Keratinocyte (primary cell): ENCODE data around the gene TAF7. TPM values are rescaled to one million over a fixed set of nuclear protein-coding genes. Genes with fewer than 3 reads are reported as not detected.

Experiments used
- DNase-seq: peaks from one replicate; pipeline ENCODE4 v3.0.0-alpha.2; 2011; ENCODE audit warnings: low read depth, missing footprints, low spot score
- FAIRE-seq: peaks from 2 replicates; lab custom pipeline; 2011; peaks lifted over from hg19 to GRCh38; lab: Jason Lieb, UNC
- H2AFZ ChIP-seq: 2 replicates; pipeline ENCODE4 v1.6.0; 2012; ENCODE audit warnings: low read length, control low read depth, inconsistent platforms; ENCODE audit not compliant: control insufficient read depth
- H3K27ac ChIP-seq: 2 replicates; pipeline ENCODE4 v1.5.1; 2011; ENCODE audit warnings: low read length; ENCODE audit not compliant: control insufficient read depth, insufficient read depth
- H3K27me3 ChIP-seq: 3 replicates; pipeline ENCODE4 v1.6.0; 2011; ENCODE audit warnings: low read length; ENCODE audit not compliant: control insufficient read depth, insufficient read depth; ENCODE audit errors: extremely low read depth
- H3K36me3 ChIP-seq, 2 experiments: 2 replicates in 1 of 2; 3 replicates in 1 of 2; pipeline ENCODE4 v1.5.1; 2011; ENCODE audit warnings: low read length in 2 of 2, mild to moderate bottlenecking in 1 of 2; ENCODE audit not compliant: control insufficient read depth in 2 of 2, insufficient read depth in 2 of 2; ENCODE audit errors: extremely low read depth in 1 of 2
- H3K4me1 ChIP-seq: 3 replicates; pipeline ENCODE4 v1.5.1; 2011; ENCODE audit warnings: low read length; ENCODE audit not compliant: control insufficient read depth, insufficient read depth; ENCODE audit errors: extremely low read depth
- H3K4me2 ChIP-seq: 3 replicates; pipeline ENCODE4 v1.6.0; 2011; ENCODE audit warnings: low read depth, low read length; ENCODE audit not compliant: control insufficient read depth, insufficient read depth; ENCODE audit errors: extremely low read depth
- H3K4me3 ChIP-seq, 3 experiments: fragments of 200-600 bp in 1 of 3; sonication (generic) in 1 of 3; 2 replicates in 2 of 3; 3 replicates in 1 of 3; pipeline ENCODE4 v1.5.1; 2011 to 2016; ENCODE audit warnings: low read length in 3 of 3, mild to moderate bottlenecking in 3 of 3, control low read depth in 2 of 3, inconsistent platforms in 1 of 3, low read depth in 1 of 3, mixed read lengths in 1 of 3, mixed run types in 1 of 3, moderate library complexity in 1 of 3; ENCODE audit not compliant: control insufficient read depth in 2 of 3, insufficient read depth in 2 of 3; ENCODE audit errors: extremely low read depth in 1 of 3
- H3K79me2 ChIP-seq: 2 replicates; pipeline ENCODE4 v1.6.0; 2012; ENCODE audit warnings: low read length; ENCODE audit not compliant: control insufficient read depth, insufficient read depth
- H3K9ac ChIP-seq: 3 replicates; pipeline ENCODE4 v1.6.0; 2011; ENCODE audit warnings: low read length; ENCODE audit not compliant: control insufficient read depth, insufficient read depth; ENCODE audit errors: extremely low read depth
- H3K9me1 ChIP-seq: 3 replicates; pipeline ENCODE4 v1.6.0; 2011; ENCODE audit warnings: low read length; ENCODE audit not compliant: control insufficient read depth, insufficient read depth; ENCODE audit errors: extremely low read depth
- H3K9me3 ChIP-seq: 2 replicates; pipeline ENCODE4 v1.5.1; 2012; ENCODE audit warnings: low read depth, low read length; ENCODE audit not compliant: control insufficient read depth
- H4K20me1 ChIP-seq: 3 replicates; pipeline ENCODE4 v1.6.0; 2011; ENCODE audit warnings: low read length; ENCODE audit not compliant: control insufficient read depth, insufficient read depth; ENCODE audit errors: extremely low read depth
- EZH2 ChIP-seq: IDR thresholded peaks from one replicate; pipeline ENCODE4 v1.6.1; 2012; ENCODE audit warnings: inconsistent platforms, mild to moderate bottlenecking, low read length, moderate library complexity
- dilution Hi-C: fragments of 300-500 bp; cut with MboI; formaldehyde crosslinking; loops from one replicate; pipeline ENCODE4 v1.7.0; 2020; ENCODE audit warnings: low sequenced_read_pairs; ENCODE audit not compliant: extremely low pct_ligation_motif_present
- polyA plus RNA-seq, 5 experiments: library from polyadenylated mRNA; depleted of rRNA in 3 of 5; stranded (reverse) in 3 of 5; stranded (forward) in 1 of 5; unstranded in 1 of 5; fragments of >200 nt; gene quantifications; 1 replicate in 1 of 5; 2 replicates in 3 of 5; 3 replicates in 1 of 5; pipeline versions ENCODE4 v1.2.1 to v1.2.3, GENCODE V29; 2011 to 2012; ENCODE audit warnings: missing spikeins in 2 of 5, low read depth in 1 of 5, low replicate concordance in 1 of 5
- TF ChIP-seq, protein P1 (sequence below), 3 experiments: IDR thresholded peaks in 1 of 3; conservative IDR thresholded peaks in 1 of 3; optimal IDR thresholded peaks in 1 of 3; 2 replicates in 2 of 3; 3 replicates in 1 of 3; pipeline versions ENCODE3 to v1.5.1; 2011; ENCODE audit warnings: low read length in 3 of 3, mild to moderate bottlenecking in 3 of 3, moderate library complexity in 2 of 3, control low read depth in 1 of 3, inconsistent platforms in 1 of 3; ENCODE audit not compliant: insufficient read depth in 2 of 3; ENCODE audit errors: extremely low read depth in 1 of 3

Gene TAF7
- polyA plus RNA-seq, 1 donor (not counting 4 experiments of a cell fraction or from before 2014, with no cell fraction given): 58.9 TPM

DNA sequence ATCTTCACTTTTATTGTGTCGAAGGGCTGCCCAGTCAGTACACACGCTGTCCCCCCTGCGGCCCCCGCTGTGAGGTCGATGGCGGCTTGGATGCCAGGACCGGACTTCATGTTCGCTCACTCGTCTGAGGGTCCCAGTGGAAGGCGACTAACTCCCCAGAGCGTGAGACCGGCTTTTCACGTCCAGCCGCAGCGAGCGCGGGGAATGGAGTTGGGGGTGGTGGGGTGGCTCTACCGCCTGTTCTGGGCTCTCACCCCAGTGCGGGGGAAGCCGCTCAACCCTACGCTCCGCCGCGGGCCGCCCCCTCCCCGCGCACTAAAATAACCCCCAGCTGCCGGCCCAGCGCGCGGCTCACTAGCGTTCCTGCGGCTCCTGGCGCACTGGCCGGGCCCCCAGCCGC, 16.8 kb downstream of the TAF7 start, which contains the start of gene SLC25A2:
TSS of gene SLC25A2 (minus strand) at position 294 of the 400 bp plus-strand sequence. CDS start at position 110, 184 bp downstream.
- no peak within 1 kb of the TSS for H2AFZ ChIP-seq
- no peaks in the 10 kb centered on the region for H3K4me1 ChIP-seq
- peaks cover 12% of the 10 kb centered on the region for H3K9me3 ChIP-seq
- H3K27ac ChIP-seq: no peak within 1 kb of the TSS
- no peak within 1 kb of the TSS for H3K4me3 ChIP-seq
- no peak for TF ChIP-seq EZH2
- TF ChIP-seq, protein P1, sequence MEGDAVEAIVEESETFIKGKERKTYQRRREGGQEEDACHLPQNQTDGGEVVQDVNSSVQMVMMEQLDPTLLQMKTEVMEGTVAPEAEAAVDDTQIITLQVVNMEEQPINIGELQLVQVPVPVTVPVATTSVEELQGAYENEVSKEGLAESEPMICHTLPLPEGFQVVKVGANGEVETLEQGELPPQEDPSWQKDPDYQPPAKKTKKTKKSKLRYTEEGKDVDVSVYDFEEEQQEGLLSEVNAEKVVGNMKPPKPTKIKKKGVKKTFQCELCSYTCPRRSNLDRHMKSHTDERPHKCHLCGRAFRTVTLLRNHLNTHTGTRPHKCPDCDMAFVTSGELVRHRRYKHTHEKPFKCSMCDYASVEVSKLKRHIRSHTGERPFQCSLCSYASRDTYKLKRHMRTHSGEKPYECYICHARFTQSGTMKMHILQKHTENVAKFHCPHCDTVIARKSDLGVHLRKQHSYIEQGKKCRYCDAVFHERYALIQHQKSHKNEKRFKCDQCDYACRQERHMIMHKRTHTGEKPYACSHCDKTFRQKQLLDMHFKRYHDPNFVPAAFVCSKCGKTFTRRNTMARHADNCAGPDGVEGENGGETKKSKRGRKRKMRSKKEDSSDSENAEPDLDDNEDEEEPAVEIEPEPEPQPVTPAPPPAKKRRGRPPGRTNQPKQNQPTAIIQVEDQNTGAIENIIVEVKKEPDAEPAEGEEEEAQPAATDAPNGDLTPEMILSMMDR (optimal IDR thresholded peaks at IDR 0.05 in 1 of 3, IDR thresholded peaks at IDR 0.05 in 1 of 3, conservative IDR thresholded peaks at IDR 0.05 in 1 of 3; ENCODE audit: extremely low read depth in 1 of 3, insufficient read depth in 2 of 3, low read length in 3 of 3): no peak
- no peaks in the 10 kb centered on the region for H4K20me1 ChIP-seq
- H3K79me2 ChIP-seq: no peaks in the 10 kb centered on the region
- DNase-seq (no peak), FAIRE-seq (no peak)
- H3K27me3 ChIP-seq: no peaks in the 10 kb centered on the region
- H3K36me3 ChIP-seq: no peaks in the 10 kb centered on the region
- dilution Hi-C loops: no loop called here
- no peak within 1 kb of the TSS for H3K4me2 ChIP-seq
- H3K9me1 ChIP-seq: no peaks in the 10 kb centered on the region
- H3K9ac ChIP-seq: no peak within 1 kb of the TSS

DNA sequence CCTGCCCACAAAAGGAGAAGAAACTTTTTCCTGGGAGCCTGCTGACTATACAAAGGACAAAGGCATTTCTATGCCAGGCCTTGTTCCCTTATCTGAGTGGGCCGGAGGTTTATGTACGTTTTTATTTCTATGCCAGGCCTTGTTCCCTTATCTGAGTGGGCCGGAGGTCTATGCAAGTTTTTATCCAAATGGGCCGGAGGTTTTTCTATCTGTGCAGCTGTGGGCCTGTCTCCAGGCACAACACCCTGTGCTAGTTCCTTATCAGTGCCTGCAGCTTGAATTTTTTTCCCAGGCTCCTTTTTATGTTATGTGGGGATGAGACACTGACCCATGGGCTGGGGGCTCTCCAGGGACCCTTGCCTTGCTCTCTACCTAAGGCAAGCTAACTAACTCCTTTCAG, 22.2 kb downstream of the TAF7 start:
- dilution Hi-C loops: no loop called here
- no peak overlapping the region for H3K4me3 ChIP-seq
- H3K27ac ChIP-seq: no peak overlapping the region
- H3K27me3 ChIP-seq: no peaks in the 10 kb centered on the region
- no peak overlapping the region for H3K4me2 ChIP-seq
- no peaks in the 10 kb centered on the region for H3K4me1 ChIP-seq
- no peaks in the 10 kb centered on the region for H3K79me2 ChIP-seq
- no peaks in the 10 kb centered on the region for H4K20me1 ChIP-seq
- no peak overlapping the region for H2AFZ ChIP-seq
- FAIRE-seq: no peak
- no peaks in the 10 kb centered on the region for H3K36me3 ChIP-seq
- no peak for DNase-seq
- peaks cover 2% of the 10 kb centered on the region for H3K9me3 ChIP-seq
- H3K9ac ChIP-seq: no peak overlapping the region
- H3K9me1 ChIP-seq: no peaks in the 10 kb centered on the region
- TF ChIP-seq, protein P1 (optimal IDR thresholded peaks at IDR 0.05 in 1 of 3, IDR thresholded peaks at IDR 0.05 in 1 of 3, conservative IDR thresholded peaks at IDR 0.05 in 1 of 3; ENCODE audit: extremely low read depth in 1 of 3, insufficient read depth in 2 of 3, low read length in 3 of 3): no peak
- no peak for TF ChIP-seq EZH2
